NCI-H526 treated with DMSO at 0.1 percent for 48 hours (cell line): ENCODE data around the gene LAPTM4A.
"Not testable (repeated sequence)": the region's sequence is repeated elsewhere in the genome, so short reads cannot be mapped to it uniquely, and the experiment has no call there.

Experiments used
- DNase-seq: peaks from one replicate; lab custom pipeline; 2025; lab: John Stamatoyannopoulos, UW

Gene LAPTM4A

DNA sequence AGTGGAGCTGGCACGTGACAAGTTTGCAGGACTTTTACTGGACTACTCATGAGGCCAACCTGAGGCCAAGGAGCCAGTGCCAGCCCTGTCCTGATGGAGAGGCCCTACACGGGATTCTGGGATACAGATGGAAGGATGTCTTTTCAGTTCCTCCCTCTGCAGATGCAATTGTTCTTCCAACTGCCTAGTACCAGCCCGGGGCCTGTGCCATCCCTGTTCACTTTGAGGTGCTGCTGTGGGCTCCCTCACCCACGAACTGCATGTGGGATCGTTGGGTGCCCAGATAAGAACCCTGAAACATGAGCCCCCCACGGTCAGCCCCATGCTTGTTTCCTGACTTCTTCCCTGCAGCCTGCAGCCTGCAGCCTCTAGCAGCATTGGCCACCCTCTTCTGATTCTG lies 25.3 kb upstream of the LAPTM4A start:
- DNase-seq, result no peak

DNA sequence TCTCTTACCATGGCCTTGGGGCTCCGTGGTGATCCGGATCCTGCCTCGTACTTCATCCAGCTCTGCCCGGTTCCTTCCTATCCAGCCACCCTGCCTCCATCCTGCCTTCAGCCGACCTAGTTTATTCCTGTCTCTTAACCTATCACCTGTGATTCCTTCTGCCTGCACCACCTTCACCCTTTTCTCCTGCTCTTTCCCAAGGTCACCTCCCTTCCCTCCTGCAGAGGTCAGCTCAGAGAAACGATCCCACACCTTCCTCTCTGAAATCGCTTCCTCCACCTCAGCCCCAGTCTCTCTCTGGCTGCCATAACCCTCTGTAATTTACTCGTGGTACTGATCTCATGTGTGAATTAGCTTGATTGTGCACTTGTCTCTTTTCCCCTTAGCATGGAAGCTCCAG lies 23.5 kb upstream of the LAPTM4A start:
- DNase-seq, result no peak

- not testable (repeated sequence) for DNase-seq
Measured at GRCh38 chr2:20074046-20074648, 22.7 kb upstream of the LAPTM4A start.

GRCh38 chr2:20073460-20073859 lies 22.0 kb upstream of the LAPTM4A start:
- DNase-seq, result no peak

DNA sequence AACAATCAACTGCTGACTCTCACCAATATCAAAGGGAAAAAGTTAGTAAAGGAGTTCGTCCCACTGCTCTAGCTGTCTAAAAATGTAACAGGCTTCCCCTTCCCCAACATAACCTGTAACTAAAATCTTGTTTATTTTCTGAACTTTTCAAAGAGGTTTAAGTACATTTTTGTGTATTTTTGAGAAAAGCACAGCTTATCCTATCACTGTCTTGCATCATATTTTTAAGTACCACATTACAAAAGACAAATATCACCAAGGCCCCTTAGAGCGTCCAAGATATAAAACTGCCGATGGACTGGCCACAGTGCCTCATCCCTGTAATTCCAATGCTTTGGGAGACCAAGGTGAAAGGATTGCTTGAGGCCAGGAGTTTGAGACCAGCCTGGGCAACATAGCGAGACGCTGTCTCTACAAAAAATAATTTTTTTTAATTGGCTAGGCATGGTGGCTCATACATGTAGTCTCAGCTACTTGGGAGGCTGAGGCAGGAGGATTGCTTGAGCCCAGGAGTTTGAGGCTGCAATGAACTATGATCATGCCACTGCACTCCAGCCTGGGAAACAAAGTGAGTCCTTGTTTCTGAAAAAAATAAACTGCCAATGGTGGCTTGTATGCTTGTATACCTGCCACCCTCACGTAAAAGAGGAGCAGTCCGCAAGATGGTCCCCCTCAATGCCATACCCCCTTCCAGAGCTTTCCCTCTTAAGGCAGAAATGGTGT lies 21.2 kb upstream of the LAPTM4A start:
- no peak for DNase-seq

GRCh38 chr2:20071397-20072383 lies 20.3 kb upstream of the LAPTM4A start:
- no peak for DNase-seq

GRCh38 chr2:20069756-20070155 lies 18.3 kb upstream of the LAPTM4A start:
- no peak for DNase-seq

DNA sequence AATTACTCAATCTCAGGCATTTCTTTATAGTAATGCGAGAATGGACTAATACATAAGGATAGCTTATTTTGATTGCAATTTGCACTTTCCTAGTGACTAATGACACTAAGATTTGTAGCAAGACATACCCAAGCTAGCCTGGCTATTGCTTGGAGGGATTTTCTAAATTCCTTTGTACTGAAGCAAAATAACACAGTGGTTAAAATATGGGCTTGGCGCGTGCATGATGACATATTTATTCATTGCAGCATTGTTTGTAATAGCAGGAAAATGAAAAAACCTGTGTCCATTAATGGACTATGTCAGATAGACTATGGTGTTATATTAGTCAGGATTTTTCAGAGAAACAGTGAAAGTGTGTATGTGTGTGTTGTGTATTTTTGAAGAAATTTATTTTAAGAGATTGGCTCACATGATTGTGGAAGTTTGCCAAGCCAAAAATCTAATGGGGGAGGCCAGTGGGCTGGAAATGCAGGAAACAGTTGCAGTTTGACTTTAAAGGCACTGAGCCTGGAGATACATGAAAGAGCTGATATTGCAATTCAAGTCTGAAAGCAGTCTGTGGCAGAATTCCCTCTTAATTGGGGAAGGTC lies 16.7 kb upstream of the LAPTM4A start:
- DNase-seq, result no peak

- no peak for DNase-seq
Measured at GRCh38 chr2:20065885-20066602, 14.6 kb upstream of the LAPTM4A start.

DNA sequence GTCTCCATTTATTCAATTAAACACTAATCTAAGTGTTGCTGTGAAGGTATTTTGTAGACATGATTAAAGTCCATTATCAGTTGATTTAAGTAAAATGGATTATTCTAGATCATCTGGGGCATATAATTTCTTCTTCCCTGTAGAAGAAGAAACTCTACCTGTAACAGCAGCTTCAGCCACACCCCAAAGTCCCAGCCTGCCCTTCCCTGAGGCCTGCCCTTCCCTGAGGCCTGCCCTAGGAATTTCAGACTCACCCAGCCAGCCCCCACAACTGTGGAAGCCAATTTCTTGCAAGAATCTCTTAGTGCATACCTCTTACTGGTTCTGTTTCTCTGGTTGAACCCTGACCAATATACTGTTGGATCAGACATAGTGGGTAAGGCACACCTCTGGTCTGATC lies 13.4 kb upstream of the LAPTM4A start:
- no peak for DNase-seq

GRCh38 chr2:20064421-20064820 lies 13.0 kb upstream of the LAPTM4A start:
- DNase-seq, result no peak

- no peak for DNase-seq
Measured at GRCh38 chr2:20062615-20063545, 11.5 kb upstream of the LAPTM4A start.

GRCh38 chr2:20061940-20062339 lies 10.5 kb upstream of the LAPTM4A start:
- DNase-seq, result no peak

DNA sequence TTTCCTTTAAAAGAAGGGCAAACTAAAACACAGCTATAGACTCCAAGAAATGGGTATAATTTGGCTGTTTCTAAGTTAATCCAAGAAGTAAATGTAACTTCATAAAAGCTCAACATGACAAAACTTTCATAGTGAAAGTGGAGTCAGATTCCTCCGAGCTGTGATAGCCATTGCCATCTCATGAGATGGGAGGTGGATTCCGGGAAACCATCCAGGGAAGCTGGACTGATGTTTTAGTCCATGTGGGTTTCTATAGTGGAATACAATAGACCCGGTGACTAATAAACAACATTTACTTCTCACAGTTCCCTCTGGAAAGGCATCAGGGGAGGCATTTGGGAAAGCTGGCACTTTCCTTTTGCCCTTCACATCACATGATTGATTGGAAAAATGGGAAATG lies 10.0 kb upstream of the LAPTM4A start:
- no peak for DNase-seq

DNA sequence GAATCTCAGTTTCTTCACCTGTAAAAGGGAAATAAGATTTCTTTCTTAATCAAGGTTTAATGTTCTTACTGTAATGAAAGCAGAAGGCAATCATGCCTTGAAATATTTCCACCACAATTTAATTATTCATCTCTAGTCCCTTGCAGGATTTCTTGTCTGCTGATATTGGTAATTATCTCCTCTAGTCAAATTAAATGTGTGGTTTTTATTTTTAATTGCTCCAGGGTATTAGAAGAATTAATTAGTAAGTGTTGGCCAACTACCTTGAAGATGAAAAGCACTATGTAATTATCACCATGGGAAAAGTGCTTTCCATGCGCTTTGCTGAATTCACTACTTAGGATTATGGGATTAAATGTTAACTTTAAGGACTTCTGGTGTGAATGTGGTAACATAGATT lies 8.7 kb upstream of the LAPTM4A start:
- DNase-seq, result no peak

GRCh38 chr2:20057268-20057667 lies 5.8 kb upstream of the LAPTM4A start:
- DNase-seq, result no peak

DNA sequence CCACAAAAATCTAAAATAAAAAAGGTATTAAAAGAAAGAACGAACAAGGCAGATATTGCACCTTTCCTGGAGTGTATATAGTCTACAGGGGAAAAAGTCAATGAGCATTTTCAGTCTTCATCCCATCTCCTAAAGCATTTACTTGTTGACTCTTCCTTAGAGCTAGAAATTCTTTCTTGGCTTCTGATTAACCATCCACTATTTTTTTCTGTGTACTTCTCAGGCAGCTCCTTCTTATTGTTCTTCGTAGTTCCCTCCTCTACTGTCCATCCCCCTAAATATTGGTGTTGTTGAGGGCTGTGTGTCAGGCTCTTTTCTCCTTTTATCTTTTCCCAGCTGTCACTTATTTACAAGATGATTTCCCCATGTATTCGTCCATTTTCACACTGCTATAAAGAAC lies 3.5 kb upstream of the LAPTM4A start:
- no peak for DNase-seq

- DNase-seq, result no peak
Measured at GRCh38 chr2:20054119-20054518, 2.7 kb upstream of the LAPTM4A start.

GRCh38 chr2:20052861-20053281 lies 1.4 kb upstream of the LAPTM4A start:
- peak; percentile 5 for DNase-seq

DNA sequence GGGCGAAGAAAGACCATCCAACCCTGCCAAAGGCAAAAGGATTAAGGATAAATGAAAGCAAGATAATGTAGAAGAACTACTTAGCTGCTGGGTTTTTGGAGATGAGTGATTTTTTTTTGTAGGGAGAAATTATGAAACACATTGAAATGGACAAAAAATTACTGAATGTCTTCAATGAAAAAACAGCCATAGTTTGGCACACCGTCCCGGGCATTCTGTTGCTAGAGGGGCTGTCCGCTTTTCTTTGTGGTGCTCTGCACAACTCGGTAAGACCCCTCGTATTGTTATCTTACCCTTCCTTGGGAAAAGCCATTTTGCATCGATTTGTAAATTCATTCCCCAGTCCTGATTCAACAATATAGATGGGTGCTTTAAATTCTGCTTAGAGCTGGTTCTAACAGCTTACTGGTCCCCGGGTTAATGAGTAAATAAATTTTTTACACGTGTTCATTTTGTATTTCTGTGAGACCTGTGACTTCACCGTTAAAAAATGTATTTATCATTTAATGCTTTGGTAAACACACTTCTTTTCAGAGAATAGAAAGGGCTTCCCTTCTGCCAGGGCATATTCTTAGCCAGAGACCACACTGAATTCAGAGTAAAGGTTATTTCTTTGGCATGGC lies 912 bp upstream of the LAPTM4A start:
- DNase-seq, result no peak
